Astrocyte of the cerebellum (primary cell): Measurements from ENCODE around the gene MEOX2.

Experiments
- DNase-seq: peaks from one replicate; pipeline ENCODE4 v3.0.0-alpha.2; 2011; ENCODE audit warnings: low read depth
- H3K4me3 ChIP-seq: 2 replicates; pipeline ENCODE4 v1.5.1; 2011; ENCODE audit warnings: mild to moderate bottlenecking, low read depth, low read length, moderate library complexity
- in situ Hi-C: cut with HindIII; loops from 2 replicates; pipeline ENCODE4 v1.10.0; 2017; ENCODE audit warnings: low sequenced_read_pairs
- TF ChIP-seq, protein P1 (sequence below): IDR thresholded peaks from 2 replicates; pipeline ENCODE4 v1.5.1; 2012; ENCODE audit warnings: low read length, low read depth, moderate library complexity, mild to moderate bottlenecking; ENCODE audit errors: missing control alignments

Gene MEOX2

DNA sequence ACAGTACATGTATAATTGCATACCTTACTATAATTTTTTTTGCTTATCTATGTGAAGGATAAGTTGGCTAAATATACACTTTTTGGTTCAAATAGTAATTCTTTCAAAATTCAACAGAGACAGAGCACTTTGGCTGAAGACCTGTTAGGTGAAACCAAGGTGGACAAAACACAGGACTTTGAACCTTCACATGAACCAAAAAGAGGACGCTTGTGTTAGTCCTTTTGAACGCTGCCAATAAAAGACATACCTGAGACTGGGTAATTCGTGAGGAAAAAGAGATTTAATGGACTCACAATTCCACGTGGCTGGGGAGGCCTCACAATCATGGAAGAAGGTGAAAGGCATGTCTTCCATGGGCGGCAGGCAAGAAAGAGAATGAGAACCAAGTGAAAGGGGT lies 120.0 kb downstream of the MEOX2 start:
- no peak for DNase-seq
- TF ChIP-seq, protein P1, sequence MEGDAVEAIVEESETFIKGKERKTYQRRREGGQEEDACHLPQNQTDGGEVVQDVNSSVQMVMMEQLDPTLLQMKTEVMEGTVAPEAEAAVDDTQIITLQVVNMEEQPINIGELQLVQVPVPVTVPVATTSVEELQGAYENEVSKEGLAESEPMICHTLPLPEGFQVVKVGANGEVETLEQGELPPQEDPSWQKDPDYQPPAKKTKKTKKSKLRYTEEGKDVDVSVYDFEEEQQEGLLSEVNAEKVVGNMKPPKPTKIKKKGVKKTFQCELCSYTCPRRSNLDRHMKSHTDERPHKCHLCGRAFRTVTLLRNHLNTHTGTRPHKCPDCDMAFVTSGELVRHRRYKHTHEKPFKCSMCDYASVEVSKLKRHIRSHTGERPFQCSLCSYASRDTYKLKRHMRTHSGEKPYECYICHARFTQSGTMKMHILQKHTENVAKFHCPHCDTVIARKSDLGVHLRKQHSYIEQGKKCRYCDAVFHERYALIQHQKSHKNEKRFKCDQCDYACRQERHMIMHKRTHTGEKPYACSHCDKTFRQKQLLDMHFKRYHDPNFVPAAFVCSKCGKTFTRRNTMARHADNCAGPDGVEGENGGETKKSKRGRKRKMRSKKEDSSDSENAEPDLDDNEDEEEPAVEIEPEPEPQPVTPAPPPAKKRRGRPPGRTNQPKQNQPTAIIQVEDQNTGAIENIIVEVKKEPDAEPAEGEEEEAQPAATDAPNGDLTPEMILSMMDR = no peak
- in situ Hi-C loops = no loop called here
- no peak overlapping the region for H3K4me3 ChIP-seq

DNA sequence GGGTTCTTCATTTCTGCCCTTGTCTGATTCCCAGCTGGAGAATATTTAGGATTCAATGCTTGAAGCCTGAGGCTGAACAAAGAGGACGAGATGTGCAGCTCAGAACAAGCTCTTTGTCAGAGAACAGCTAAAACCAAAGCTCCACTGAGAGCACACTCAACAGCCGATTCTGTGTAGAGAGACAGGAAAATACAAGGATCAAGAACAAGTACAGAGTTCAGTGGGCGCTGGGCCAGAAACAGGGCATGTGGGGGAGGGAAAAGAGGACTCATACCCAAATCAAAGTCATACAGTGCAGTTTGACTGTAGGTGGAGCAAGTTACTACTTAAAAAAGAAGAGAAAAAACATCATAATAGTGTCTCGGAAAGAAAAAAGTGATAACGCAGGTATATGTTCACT lies 124.6 kb downstream of the MEOX2 start, which contains the start of gene AGMO:
Gene AGMO (minus strand): TSS at position 181 of the 400 bp plus-strand sequence.
- in situ Hi-C loops = no loop called here
- DNase-seq = no peak
- TF ChIP-seq, protein P1 = no peak
- H3K4me3 ChIP-seq = no peak within 1 kb of the TSS
